HG03175 (cell line): ENCODE measurements around the gene RBM33.
"Not testable (repeated sequence)": the region's sequence is repeated elsewhere in the genome, so short reads cannot be mapped to it uniquely, and the experiment has no call there.

Experiments used
- ATAC-seq: cut with Tn5 transposase; IDR thresholded peaks from one replicate; pipeline ENCODE4 v1.9.1; 2021; ENCODE audit warnings: mild to moderate bottlenecking, moderate library complexity; ENCODE audit not compliant: unreplicated experiment

Gene RBM33

GRCh38 chr7:155644178-155644970, at the start of gene RBM33:
RBM33 (plus strand) TSS chr7:155644661; CDS start chr7:155644877, 216 bp downstream.
- peak; percentile 79 for ATAC-seq

- ATAC-seq, result no peak
These were observed 49.5 kb upstream of the RBM33 start for GRCh38 chr7:155594961-155595366.

GRCh38 chr7:155597753-155598140, 46.7 kb upstream of the RBM33 start:
- ATAC-seq, result no peak

- peak; percentile 77 for ATAC-seq
These were observed 45.7 kb upstream of the RBM33 start for GRCh38 chr7:155598810-155599210.

GRCh38 chr7:155602156-155602555, 42.3 kb upstream of the RBM33 start:
- no peak for ATAC-seq

- no peak for ATAC-seq
These were observed 41.7 kb upstream of the RBM33 start for GRCh38 chr7:155602750-155603149.

GRCh38 chr7:155603205-155603857, 41.1 kb upstream of the RBM33 start:
- no peak for ATAC-seq

GRCh38 chr7:155603858-155604503, 40.5 kb upstream of the RBM33 start:
- no peak for ATAC-seq

GRCh38 chr7:155604504-155604997, 39.9 kb upstream of the RBM33 start:
- no peak for ATAC-seq

- ATAC-seq, result no peak
These were observed 35.3 kb upstream of the RBM33 start for GRCh38 chr7:155609185-155609584.

GRCh38 chr7:155610633-155611193, 33.7 kb upstream of the RBM33 start:
- no peak for ATAC-seq

GRCh38 chr7:155611808-155612447, 32.5 kb upstream of the RBM33 start:
- no peak for ATAC-seq

GRCh38 chr7:155612658-155613057, 31.8 kb upstream of the RBM33 start:
- no peak for ATAC-seq

- not testable (repeated sequence) for ATAC-seq
These were observed 29.4 kb upstream of the RBM33 start for GRCh38 chr7:155615085-155615484.

- no peak for ATAC-seq
These were observed 25.5 kb upstream of the RBM33 start for GRCh38 chr7:155618708-155619633.

- no peak for ATAC-seq
These were observed 24.7 kb upstream of the RBM33 start for GRCh38 chr7:155619634-155620271.

- ATAC-seq, result no peak
These were observed 24.0 kb upstream of the RBM33 start for GRCh38 chr7:155620497-155620896.

- no peak for ATAC-seq
These were observed 23.0 kb upstream of the RBM33 start for GRCh38 chr7:155621418-155621980.

GRCh38 chr7:155624412-155624811, 20.0 kb upstream of the RBM33 start:
- ATAC-seq, result no peak
